ENCODE data around the gene ARL2.

GRCh38 chr11:65021509-65021908 is 7.5 kb downstream of the ARL2 start:
- TF ChIP-seq, protein P1, sequence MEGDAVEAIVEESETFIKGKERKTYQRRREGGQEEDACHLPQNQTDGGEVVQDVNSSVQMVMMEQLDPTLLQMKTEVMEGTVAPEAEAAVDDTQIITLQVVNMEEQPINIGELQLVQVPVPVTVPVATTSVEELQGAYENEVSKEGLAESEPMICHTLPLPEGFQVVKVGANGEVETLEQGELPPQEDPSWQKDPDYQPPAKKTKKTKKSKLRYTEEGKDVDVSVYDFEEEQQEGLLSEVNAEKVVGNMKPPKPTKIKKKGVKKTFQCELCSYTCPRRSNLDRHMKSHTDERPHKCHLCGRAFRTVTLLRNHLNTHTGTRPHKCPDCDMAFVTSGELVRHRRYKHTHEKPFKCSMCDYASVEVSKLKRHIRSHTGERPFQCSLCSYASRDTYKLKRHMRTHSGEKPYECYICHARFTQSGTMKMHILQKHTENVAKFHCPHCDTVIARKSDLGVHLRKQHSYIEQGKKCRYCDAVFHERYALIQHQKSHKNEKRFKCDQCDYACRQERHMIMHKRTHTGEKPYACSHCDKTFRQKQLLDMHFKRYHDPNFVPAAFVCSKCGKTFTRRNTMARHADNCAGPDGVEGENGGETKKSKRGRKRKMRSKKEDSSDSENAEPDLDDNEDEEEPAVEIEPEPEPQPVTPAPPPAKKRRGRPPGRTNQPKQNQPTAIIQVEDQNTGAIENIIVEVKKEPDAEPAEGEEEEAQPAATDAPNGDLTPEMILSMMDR (IDR thresholded peaks at IDR 0.05; ENCODE audit: low read depth, low read length): no peak
- no peak for TF ChIP-seq EZH2phosphoT487 (IDR thresholded peaks at IDR 0.05; ENCODE audit: low read depth)

Data from OCI-LY3 (cell line).